ENCODE data around the gene LMTK2. TPM values are rescaled to one million over a fixed set of nuclear protein-coding genes. Genes with fewer than 3 reads are reported as not detected.

Gene LMTK2
- total RNA-seq, 2 donors from 2014 or later: 17.1 to 17.6 TPM

DNA sequence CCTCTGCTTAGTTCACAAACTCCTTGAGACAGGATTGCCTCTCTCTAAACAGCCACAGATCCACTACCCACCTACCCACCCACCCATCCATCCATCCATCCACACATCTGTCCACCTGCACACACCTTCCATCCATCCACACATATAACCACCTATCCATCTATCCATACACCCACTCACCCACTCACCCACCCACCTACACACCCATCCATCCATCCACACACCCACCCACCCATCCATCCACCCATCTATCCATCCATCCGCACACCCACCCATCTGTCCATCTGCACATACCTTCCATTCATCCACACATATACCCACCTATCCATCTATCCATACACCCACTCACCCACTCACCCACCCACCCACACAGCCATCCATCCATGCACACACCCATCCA, 135.7 kb downstream of the LMTK2 start:
- Histone ChIP-seq H3K36me3 (peaks cover 30% of the 10 kb centered on the region), H3K27ac (no peak overlapping the region), H3K4me1 (ENCODE audit: control insufficient read depth in 1 of 2, low read depth in 2 of 2) (no peaks in the 10 kb centered on the region), H3K27me3 (replicated peaks; ENCODE audit: insufficient read depth) (no peaks in the 10 kb centered on the region), H3K9me3 (no peaks in the 10 kb centered on the region), H3K4me3 (no peak overlapping the region)
- DNase-seq (ENCODE audit: low spot score) (no peak), ATAC-seq (ENCODE audit: insufficient number of reproducible peaks, low FRiP score, low read depth) (no peak)
- no peak for TF ChIP-seq CTCF (IDR thresholded peaks at IDR 0.05)

DNA sequence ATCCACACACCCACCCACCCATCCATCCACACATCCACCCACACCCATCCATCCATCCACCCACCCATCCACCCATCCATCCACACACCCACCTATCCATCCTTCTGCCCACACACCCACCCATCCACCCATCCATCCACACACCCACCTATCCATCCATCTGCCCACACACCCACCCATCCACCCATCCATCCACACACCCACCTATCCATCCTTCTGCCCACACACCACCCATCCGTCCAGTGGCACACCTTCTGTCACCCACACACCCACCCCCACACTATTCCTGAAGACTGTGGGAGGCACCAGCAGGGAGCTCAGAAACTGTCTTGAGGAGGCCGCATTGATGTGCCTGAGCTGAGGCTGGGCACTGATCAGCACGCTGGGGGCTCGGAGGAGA, 136.3 kb downstream of the LMTK2 start:
- no peak for DNase-seq (ENCODE audit: low spot score)
- TF ChIP-seq CTCF (IDR thresholded peaks at IDR 0.05): no peak
- no peaks in the 10 kb centered on the region for H3K27me3 ChIP-seq (replicated peaks; ENCODE audit: insufficient read depth)
- no peak overlapping the region for H3K27ac ChIP-seq
- no peak overlapping the region for H3K4me3 ChIP-seq
- H3K36me3 ChIP-seq: peaks cover 27% of the 10 kb centered on the region
- no peak for ATAC-seq (ENCODE audit: insufficient number of reproducible peaks, low FRiP score, low read depth)
- no peaks in the 10 kb centered on the region for H3K4me1 ChIP-seq (ENCODE audit: control insufficient read depth in 1 of 2, low read depth in 2 of 2)
- no peaks in the 10 kb centered on the region for H3K9me3 ChIP-seq

DNA sequence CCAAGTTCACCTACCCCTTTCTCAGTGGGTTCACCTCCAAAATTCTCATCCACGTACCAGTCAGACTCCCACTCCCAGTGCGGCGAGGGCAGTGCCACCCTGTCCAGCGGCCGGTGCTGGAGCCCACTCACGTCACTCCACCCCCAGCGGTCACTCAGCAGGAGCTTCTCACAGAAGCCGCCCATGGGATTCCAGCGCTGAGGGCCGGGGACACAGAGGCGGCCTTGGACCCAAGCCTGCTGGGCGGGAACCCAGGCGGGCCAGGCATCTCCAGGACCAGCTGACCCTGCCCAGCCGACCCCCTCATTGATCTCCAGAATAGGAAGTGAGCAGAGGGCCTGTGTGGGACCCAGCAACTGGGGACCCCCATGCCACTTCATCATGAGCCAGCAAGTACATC, 138.2 kb downstream of the LMTK2 start:
- H3K27ac ChIP-seq: no peak overlapping the region
- no peaks in the 10 kb centered on the region for H3K9me3 ChIP-seq
- H3K4me3 ChIP-seq: no peak overlapping the region
- no peaks in the 10 kb centered on the region for H3K27me3 ChIP-seq (replicated peaks; ENCODE audit: insufficient read depth)
- H3K36me3 ChIP-seq: peaks cover 12% of the 10 kb centered on the region
- DNase-seq (ENCODE audit: low spot score) (no peak), ATAC-seq (ENCODE audit: insufficient number of reproducible peaks, low FRiP score, low read depth) (no peak)
- no peak for TF ChIP-seq CTCF (IDR thresholded peaks at IDR 0.05)
- no peaks in the 10 kb centered on the region for H3K4me1 ChIP-seq (ENCODE audit: control insufficient read depth in 1 of 2, low read depth in 2 of 2)

DNA sequence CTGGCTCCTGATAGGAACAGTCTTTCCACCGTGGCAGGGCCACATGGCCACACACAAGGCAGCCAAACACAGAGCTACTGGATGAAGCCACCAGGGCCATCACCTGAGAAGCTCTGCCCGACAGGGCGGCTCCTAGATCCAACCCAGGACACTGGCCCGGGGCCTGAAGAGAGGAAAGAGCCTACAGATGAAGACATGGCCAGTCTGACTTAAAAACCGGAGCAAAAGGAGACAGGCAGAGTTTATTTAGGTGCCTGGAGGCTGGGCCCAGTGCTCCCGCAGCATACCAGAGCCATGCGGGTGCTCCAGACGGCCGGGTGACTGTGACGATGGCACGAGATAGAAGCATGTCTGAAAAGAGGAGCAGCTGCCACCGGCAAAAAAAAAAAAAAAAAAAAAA, 141.5 kb downstream of the LMTK2 start:
- peaks cover 18% of the 10 kb centered on the region in 2 donors for H3K4me1 ChIP-seq (ENCODE audit: control insufficient read depth in 1 of 2, low read depth in 2 of 2)
- TF ChIP-seq CTCF (IDR thresholded peaks at IDR 0.05): no peak
- DNase-seq (ENCODE audit: low spot score) (no peak), ATAC-seq (ENCODE audit: insufficient number of reproducible peaks, low FRiP score, low read depth) (no peak)
- no peaks in the 10 kb centered on the region for H3K27me3 ChIP-seq (replicated peaks; ENCODE audit: insufficient read depth)
- H3K4me3 ChIP-seq: no peak overlapping the region
- no peaks in the 10 kb centered on the region for H3K36me3 ChIP-seq
- H3K9me3 ChIP-seq: no peaks in the 10 kb centered on the region
- H3K27ac ChIP-seq: no peak overlapping the region

DNA sequence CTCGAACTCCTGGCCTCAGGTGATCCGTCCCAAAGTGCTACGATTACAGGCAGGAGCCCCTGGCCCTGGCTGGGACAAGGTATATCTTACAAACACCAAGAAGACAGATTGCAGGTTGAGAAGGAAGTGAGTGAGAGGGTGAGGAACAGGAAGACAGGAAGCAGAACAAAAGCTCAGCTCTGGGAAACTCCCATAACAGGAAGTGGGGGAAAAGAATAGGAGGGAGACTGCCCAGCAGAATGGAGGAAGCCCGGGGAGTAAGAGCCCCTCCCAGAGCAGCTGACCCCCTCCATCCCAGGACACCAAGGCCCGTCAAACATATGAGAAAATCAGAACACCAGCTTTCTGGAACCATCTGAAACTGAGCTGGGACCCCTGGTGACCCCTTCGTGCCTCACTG, 142.4 kb downstream of the LMTK2 start:
- no peaks in the 10 kb centered on the region for H3K9me3 ChIP-seq
- H3K36me3 ChIP-seq: no peaks in the 10 kb centered on the region
- peaks cover 18 to 22% of the 10 kb centered on the region in 2 donors for H3K4me1 ChIP-seq (ENCODE audit: control insufficient read depth in 1 of 2, low read depth in 2 of 2)
- no peak for DNase-seq (ENCODE audit: low spot score)
- ATAC-seq (ENCODE audit: insufficient number of reproducible peaks, low FRiP score, low read depth): no peak
- no peak overlapping the region for H3K27ac ChIP-seq
- no peaks in the 10 kb centered on the region for H3K27me3 ChIP-seq (replicated peaks; ENCODE audit: insufficient read depth)
- no peak overlapping the region for H3K4me3 ChIP-seq
- no peak for TF ChIP-seq CTCF (IDR thresholded peaks at IDR 0.05)

Measured in thoracic aorta (tissue), 2 donors.